ENCODE data around the gene GORASP2. TPM values are rescaled to one million over a fixed set of nuclear protein-coding genes. Genes with fewer than 3 reads are reported as not detected.

GORASP2 gene
- total and polyA plus RNA-seq, 10 donors: 17.3 to 57.5 (median 50.6) TPM

- Histone ChIP-seq H3K9me3 (no peaks in the 10 kb centered on the region), H3K4me1 (no peaks in the 10 kb centered on the region), H3K27ac (no peak overlapping the region), H3K27me3 (replicated peaks in 1 of 7) (no peaks in the 10 kb centered on the region), H3K36me3 (peaks cover 0 to 77% (median 26%) of the 10 kb centered on the region in 6 donors), H3K4me3 (no peak overlapping the region)
- WGBS, 5 donors: 52 to 98% (median 97%) methylated on average over 1 of the region's 1 CpG
- DNase-seq: no peak
- TF ChIP-seq POLR2A (IDR thresholded peaks at IDR 0.05) (no peak), POLR2AphosphoS5 (IDR thresholded peaks at IDR 0.05) (no peak), CTCF (IDR thresholded peaks at IDR 0.05 in 8 of 11, conservative IDR thresholded peaks at IDR 0.05 in 3 of 11) (no peak)
- intact Hi-C loops (cut with DNase I; ENCODE audit: low total_unique reads): no loop called here
Measured at GRCh38 chr2:171013851-171014250, 84.8 kb downstream of the GORASP2 start.

GRCh38 chr2:171016125-171016524 is 87.1 kb downstream of the GORASP2 start:
- Histone ChIP-seq H3K27ac (no peak overlapping the region), H3K4me1 (no peaks in the 10 kb centered on the region), H3K9me3 (no peaks in the 10 kb centered on the region), H3K36me3 (peaks cover 0 to 69% (median 14%) of the 10 kb centered on the region in 6 donors), H3K4me3 (no peak overlapping the region), H3K27me3 (replicated peaks in 1 of 7) (no peaks in the 10 kb centered on the region)
- WGBS, 5 donors: 92 to 99% (median 97%) methylated on average over 9 of the region's 9 CpGs
- no peak for DNase-seq
- no peak for TF ChIP-seq POLR2AphosphoS5 (IDR thresholded peaks at IDR 0.05)
- TF ChIP-seq POLR2A (IDR thresholded peaks at IDR 0.05): no peak
- TF ChIP-seq CTCF (IDR thresholded peaks at IDR 0.05 in 8 of 11, conservative IDR thresholded peaks at IDR 0.05 in 3 of 11): no peak
- intact Hi-C loops (cut with DNase I; ENCODE audit: low total_unique reads): no loop called here

Other genes starting within 250 kb of the GORASP2 start
- gene SP5, start 213.9 kb upstream of the GORASP2 start, total RNA-seq: not detected
- gene SP5, start 213.9 kb upstream of the GORASP2 start, polyA plus RNA-seq: under 1 TPM in 2 of 3 donors, not detected in 1; 0.06 to 0.20 TPM
- not detected for gene ERICH2, start 158.9 kb upstream of the GORASP2 start, total RNA-seq
- gene ERICH2, start 158.9 kb upstream of the GORASP2 start, polyA plus RNA-seq: under 1 TPM in 1 of 3 donors, not detected in 2; 0.14 TPM
- 1 to 10 TPM in 1 of 7 donors, under 1 TPM in 3, not detected in 3; 0.11 to 1.4 (median 0.45) TPM for gene GAD1, start 112.4 kb upstream of the GORASP2 start, total RNA-seq
- under 1 TPM; 0.08 to 0.16 (median 0.13) TPM for gene GAD1, start 112.4 kb upstream of the GORASP2 start, polyA plus RNA-seq
- 10 to 100 TPM; 49.7 to 100.0 (median 87.5) TPM for gene TLK1, start 231.6 kb downstream of the GORASP2 start, total RNA-seq
- 10 to 100 TPM; 19.7 to 23.4 (median 21.8) TPM for gene TLK1, start 231.6 kb downstream of the GORASP2 start, polyA plus RNA-seq